IMR-90 (cell line): ENCODE measurements around the gene ACTMAP. TPM values are rescaled to one million over a fixed set of nuclear protein-coding genes. Genes with fewer than 3 reads are reported as not detected.

Experiments
- ATAC-seq: fragments of 200-7000 bp; cut with Tn5 transposase; 2 replicates; pipeline ENCODE4 v1.9.1; 2020; ENCODE audit warnings: low read depth, mild to moderate bottlenecking, moderate library complexity
- BruUV-seq: library from RNA; stranded (reverse); fragments of 400-500 nt; replicated peaks from 2 replicates; lab custom pipeline; 2021; lab: Mats Ljungman, UMichigan
- CTCF ChIA-PET: fragments of 300-600 bp; formaldehyde crosslinking; extraction: SDS; loops from one replicate; lab custom pipeline; 2021; ENCODE audit warnings: antibody characterized with exemption; lab: Yijun Ruan, JAX
- POLR2A ChIA-PET: fragments of 300-600 bp; sonication (Branson Sonifier 250); formaldehyde crosslinking; loops from one replicate; lab custom pipeline; 2022; ENCODE audit warnings: antibody characterized with exemption; ENCODE audit not compliant: unreplicated experiment; lab: Charles Lee
- DNase-seq: peaks from one replicate; pipeline ENCODE4 v3.0.0; 2013
- H2AFZ ChIP-seq: replicated peaks from 2 replicates; pipeline ENCODE3; 2013; ENCODE audit warnings: low read length, mild to moderate bottlenecking; ENCODE audit not compliant: poor library complexity
- H2AK5ac ChIP-seq: 2 replicates; pipeline ENCODE4 v1.6.1; 2013; ENCODE audit warnings: low read depth, low read length, inconsistent platforms
- H2AK9ac ChIP-seq: replicated peaks from 2 replicates; pipeline ENCODE3; 2013; ENCODE audit warnings: mild to moderate bottlenecking, low read depth, low read length, moderate library complexity; ENCODE audit not compliant: poor library complexity
- H2BK120ac ChIP-seq: 2 replicates; pipeline ENCODE4 v1.6.1; 2013; ENCODE audit warnings: low read depth, low read length, inconsistent platforms
- H2BK15ac ChIP-seq: 3 replicates; pipeline ENCODE4 v1.6.1; 2013; ENCODE audit warnings: low read depth, low read length, inconsistent platforms
- H2BK20ac ChIP-seq: 2 replicates; pipeline ENCODE4 v1.6.1; 2013; ENCODE audit warnings: low read depth, mild to moderate bottlenecking, inconsistent platforms, low read length, moderate library complexity
- H2BK5ac ChIP-seq: 2 replicates; pipeline ENCODE4 v1.6.1; 2013; ENCODE audit warnings: mild to moderate bottlenecking, low read depth, low read length, inconsistent platforms; ENCODE audit not compliant: poor library complexity, severe bottlenecking
- H3K14ac ChIP-seq: replicated peaks from 2 replicates; pipeline ENCODE4 v1.6.1; 2013; ENCODE audit warnings: low read depth, low read length, inconsistent platforms
- H3K18ac ChIP-seq: 2 replicates; pipeline ENCODE4 v1.6.1; 2013; ENCODE audit warnings: low read depth, low read length, control low read depth
- H3K23ac ChIP-seq: 2 replicates; pipeline ENCODE4 v1.6.1; 2013; ENCODE audit warnings: low read depth, low read length, inconsistent platforms
- H3K27ac ChIP-seq: 2 replicates; pipeline ENCODE4 v1.5.1; 2013; ENCODE audit warnings: mild to moderate bottlenecking, control low read depth, low read length; ENCODE audit not compliant: insufficient read depth
- H3K27me3 ChIP-seq: 2 replicates; pipeline ENCODE4 v1.6.1; 2013; ENCODE audit warnings: low read length; ENCODE audit not compliant: control insufficient read depth, insufficient read depth
- H3K36me3 ChIP-seq: 2 replicates; pipeline ENCODE4 v1.6.1; 2013; ENCODE audit warnings: low read length, mixed read lengths; ENCODE audit not compliant: control insufficient read depth, insufficient read depth
- H3K4ac ChIP-seq: 2 replicates; pipeline ENCODE4 v1.6.1; 2013; ENCODE audit warnings: low read depth, low read length, inconsistent platforms
- H3K4me1 ChIP-seq: 2 replicates; pipeline ENCODE4 v1.6.1; 2013; ENCODE audit warnings: low read length, mixed read lengths; ENCODE audit not compliant: control insufficient read depth, insufficient read depth
- H3K4me2 ChIP-seq: 2 replicates; pipeline ENCODE4 v1.6.1; 2013; ENCODE audit warnings: low read depth, mild to moderate bottlenecking, control low read depth, low read length, moderate library complexity
- H3K4me3 ChIP-seq: 2 replicates; pipeline ENCODE4 v1.5.1; 2013; ENCODE audit warnings: low read depth, mild to moderate bottlenecking, control low read depth, low read length, moderate library complexity; ENCODE audit not compliant: insufficient read depth
- H3K56ac ChIP-seq: 2 replicates; pipeline ENCODE4 v1.6.1; 2013; ENCODE audit warnings: low read length, inconsistent platforms; ENCODE audit not compliant: insufficient read depth; ENCODE audit errors: extremely low read depth
- H3K79me1 ChIP-seq, 2 experiments: 2 replicates each; pipeline ENCODE4 v1.6.1; 2013; ENCODE audit warnings: low read length in 2 of 2, inconsistent platforms in 1 of 2, low read depth in 1 of 2
- H3K9ac ChIP-seq: 2 replicates; pipeline ENCODE4 v1.6.1; 2013; ENCODE audit warnings: low read depth, low read length, control low read depth
- H3K9me1 ChIP-seq: 2 replicates; pipeline ENCODE4 v1.6.1; 2013; ENCODE audit warnings: low read length, inconsistent platforms; ENCODE audit not compliant: insufficient read depth
- H3K9me3 ChIP-seq: 2 replicates; pipeline ENCODE4 v1.6.1; 2013; ENCODE audit warnings: low read length; ENCODE audit not compliant: control insufficient read depth, insufficient read depth
- H4K20me1 ChIP-seq: 2 replicates; pipeline ENCODE4 v1.6.1; 2013; ENCODE audit warnings: low read length, inconsistent platforms; ENCODE audit not compliant: insufficient read depth
- H4K5ac ChIP-seq: 2 replicates; pipeline ENCODE4 v1.6.1; 2013; ENCODE audit warnings: mild to moderate bottlenecking, low read depth, low read length, control low read depth
- H4K8ac ChIP-seq, 2 experiments: 2 replicates each; pipeline ENCODE4 v1.6.1; 2013; ENCODE audit warnings: low read depth in 2 of 2, low read length in 2 of 2, control low read depth in 1 of 2, inconsistent platforms in 1 of 2
- H4K91ac ChIP-seq: 2 replicates; pipeline ENCODE4 v1.6.1; 2013; ENCODE audit warnings: low read depth, low read length, inconsistent platforms; ENCODE audit not compliant: insufficient read depth
- BHLHE40 ChIP-seq: fragments of 150-350 bp; IDR thresholded peaks from 2 replicates; pipeline ENCODE4 v1.6.1; 2016; ENCODE audit warnings: mild to moderate bottlenecking, low read depth, low read length
- CEBPB ChIP-seq: IDR thresholded peaks from 2 replicates; pipeline ENCODE4 v1.6.1; 2012; ENCODE audit warnings: low read depth, low read length, improper control_type of control experiment
- CHD1 ChIP-seq: IDR thresholded peaks from 2 replicates; pipeline ENCODE4 v1.6.1; 2012; ENCODE audit warnings: low read depth, low read length, improper control_type of control experiment
- FOS ChIP-seq: fragments of 150-350 bp; IDR thresholded peaks from 2 replicates; pipeline ENCODE4 v1.6.1; 2016; ENCODE audit warnings: low read depth, low read length
- MAFK ChIP-seq: IDR thresholded peaks from 2 replicates; pipeline ENCODE4 v1.6.1; 2012; ENCODE audit warnings: low read depth, low read length, improper control_type of control experiment
- MAZ ChIP-seq: IDR thresholded peaks from 2 replicates; pipeline ENCODE4 v1.6.1; 2012; ENCODE audit warnings: low read depth, mild to moderate bottlenecking, low read length, improper control_type of control experiment, moderate library complexity, borderline replicate concordance
- MXI1 ChIP-seq: IDR thresholded peaks from 2 replicates; pipeline ENCODE4 v1.6.1; 2012; ENCODE audit warnings: low read depth, mild to moderate bottlenecking, low read length, moderate library complexity, borderline replicate concordance
- NFE2L2 ChIP-seq: fragments of 150-350 bp; IDR thresholded peaks from 2 replicates; pipeline ENCODE4 v1.6.1; 2016; ENCODE audit warnings: low read depth, mild to moderate bottlenecking, low read length
- POLR2A ChIP-seq: IDR thresholded peaks from 2 replicates; pipeline ENCODE4 v1.6.1; 2012; ENCODE audit warnings: mild to moderate bottlenecking, low read depth, low read length
- RAD21 ChIP-seq: IDR thresholded peaks from 2 replicates; pipeline ENCODE4 v1.6.1; 2012; ENCODE audit warnings: low read length, improper control_type of control experiment
- RCOR1 ChIP-seq: IDR thresholded peaks from 2 replicates; pipeline ENCODE4 v1.6.1; 2012; ENCODE audit warnings: mild to moderate bottlenecking, low read length, improper control_type of control experiment; ENCODE audit not compliant: insufficient replicate concordance
- RFX5 ChIP-seq: IDR thresholded peaks from 2 replicates; pipeline ENCODE4 v1.8.0; 2012; ENCODE audit warnings: low read depth, mild to moderate bottlenecking, low read length, moderate library complexity
- SMC3 ChIP-seq: fragments of 150-350 bp; IDR thresholded peaks from 2 replicates; pipeline ENCODE4 v1.6.1; 2016; ENCODE audit warnings: low read depth, mild to moderate bottlenecking, antibody characterized with exemption, low read length, moderate library complexity
- WGBS, 2 experiments: methylation state at CpG; one replicate each; pipeline versions ENCODE4 v1.1.5 to v1.1.7; 2013; ENCODE audit warnings: missing lambda C conversion rate in 2 of 2; ENCODE audit not compliant: insufficient read length in 1 of 2; ENCODE audit errors: extremely low coverage in 2 of 2; 5-methylcytosine and 5-hydroxymethylcytosine counted together
- dilution Hi-C: fragments of 300-500 bp; cut with HindIII; formaldehyde crosslinking; loops from one replicate; pipeline ENCODE4 v1.14.3; 2018; ENCODE audit warnings: low sequenced_read_pairs; ENCODE audit not compliant: unreplicated experiment
- in situ Hi-C: fragments of 300-500 bp; cut with MboI; formaldehyde crosslinking; loops from 3 replicates; pipeline ENCODE4 v1.14.3; 2019; ENCODE audit warnings: low sequenced_read_pairs, inconsistent platforms, mixed read lengths
- intact Hi-C: fragments of 100-400 bp; cut with micrococcal nuclease; formaldehyde crosslinking; loops from 2 replicates; pipeline ENCODE4 v1.10.0; 2022
- polyA plus RNA-seq, 3 experiments: library from polyadenylated mRNA; depleted of rRNA; stranded (reverse); fragments of >200 nt; gene quantifications; 2 replicates each; pipeline ENCODE4 v1.2.3, GENCODE V29; 2012; ENCODE audit warnings: low replicate concordance in 1 of 3
- total RNA-seq: library from RNA; depleted of rRNA; stranded (reverse); fragments of >200 nt; gene quantifications from 2 replicates; pipeline ENCODE4 v1.2.3, GENCODE V29; 2012
- TF ChIP-seq, protein P1 (sequence below): fragments of 150-350 bp; IDR thresholded peaks from 2 replicates; pipeline ENCODE4 v1.6.1; 2016; ENCODE audit warnings: low read depth, mild to moderate bottlenecking, low read length, moderate library complexity, borderline replicate concordance
- TF ChIP-seq, protein P2 (sequence below): conservative IDR thresholded peaks from 2 replicates; pipeline ENCODE4 v1.5.1; 2012; ENCODE audit warnings: mild to moderate bottlenecking, low read depth, low read length, improper control_type of control experiment
- TF ChIP-seq, protein P3 (sequence below): fragments of 150-350 bp; IDR thresholded peaks from 2 replicates; pipeline ENCODE4 v1.6.1; 2017; ENCODE audit warnings: mild to moderate bottlenecking, antibody characterized with exemption, low read length, low read depth

The ACTMAP gene
- total and polyA plus RNA-seq, 2 of the 4 experiments (the other 2 are of a cell fraction), result 0.54 to 5.4 TPM

DNA sequence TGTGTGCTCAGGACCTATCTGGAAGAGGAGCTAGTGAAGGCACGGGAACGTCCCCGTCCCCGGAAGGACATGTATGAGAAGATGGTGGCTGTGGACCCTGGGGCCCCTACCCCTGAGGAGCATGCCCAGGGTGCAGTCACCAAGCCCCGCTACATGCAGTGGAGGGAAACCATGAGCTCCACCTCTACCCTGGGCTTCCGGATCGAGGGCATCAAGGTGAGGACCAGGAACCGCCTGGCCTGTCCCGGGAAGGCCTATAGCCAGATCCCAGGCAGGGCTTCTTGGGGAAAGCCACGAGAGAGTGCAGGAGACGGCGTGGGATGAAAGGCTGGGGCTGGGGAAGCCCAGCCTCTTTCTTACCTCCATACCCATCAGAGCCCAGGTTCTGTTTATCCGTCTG lies 17.1 kb downstream of the ACTMAP start:
- Histone ChIP-seq H3K4me3 (no peak overlapping the region), H4K8ac (no peak overlapping the region), H2AK5ac (no peak overlapping the region), H3K14ac (no peak overlapping the region), H3K23ac (no peak overlapping the region), H3K4me2 (no peak overlapping the region), H2AK9ac (no peak overlapping the region), H3K56ac (no peak overlapping the region), H3K79me1 (0 out of 4 replicates have a peak, but pooled peaks cover 0 to 4% of the 10 kb centered on the region in 2 experiments), H2BK5ac (no peak overlapping the region), H3K9ac (no peak overlapping the region), H2BK15ac (no peak overlapping the region), H3K36me3 (peaks cover 67% of the 10 kb centered on the region), H3K27me3 (no peaks in the 10 kb centered on the region), H4K91ac (no peak overlapping the region), H2BK120ac (no peak overlapping the region), H3K27ac (no peak overlapping the region), H2BK20ac (no peak overlapping the region), H3K4me1 (no peaks in the 10 kb centered on the region), H2AFZ (no peak overlapping the region), H3K9me3 (no peaks in the 10 kb centered on the region), H3K9me1 (no peaks in the 10 kb centered on the region), H4K5ac (no peak overlapping the region), H3K18ac (no peak overlapping the region), H4K20me1 (no peaks in the 10 kb centered on the region), H3K4ac (no peak overlapping the region)
- in situ Hi-C loops (no loop called here), intact Hi-C loops (no loop called here), dilution Hi-C loops (no loop called here)
- ChIA-PET POLR2A (no interaction called here), CTCF (interaction anchor here (0.5 kb wide), 1 partner anchor 20 kb away, joined by 3 read pairs; no protein-coding TSS in a partner anchor)
- no TSS peak for BruUV-seq
- TF ChIP-seq RAD21 (no peak), FOS (no peak), NFE2L2 (no peak), BHLHE40 (no peak), MAFK (no peak), RFX5 (no peak), POLR2A (no peak), CHD1 (no peak), RCOR1 (no peak), CEBPB (no peak), MAZ (no peak), MXI1 (no peak), SMC3 (no peak)
- TF ChIP-seq, protein P1, sequence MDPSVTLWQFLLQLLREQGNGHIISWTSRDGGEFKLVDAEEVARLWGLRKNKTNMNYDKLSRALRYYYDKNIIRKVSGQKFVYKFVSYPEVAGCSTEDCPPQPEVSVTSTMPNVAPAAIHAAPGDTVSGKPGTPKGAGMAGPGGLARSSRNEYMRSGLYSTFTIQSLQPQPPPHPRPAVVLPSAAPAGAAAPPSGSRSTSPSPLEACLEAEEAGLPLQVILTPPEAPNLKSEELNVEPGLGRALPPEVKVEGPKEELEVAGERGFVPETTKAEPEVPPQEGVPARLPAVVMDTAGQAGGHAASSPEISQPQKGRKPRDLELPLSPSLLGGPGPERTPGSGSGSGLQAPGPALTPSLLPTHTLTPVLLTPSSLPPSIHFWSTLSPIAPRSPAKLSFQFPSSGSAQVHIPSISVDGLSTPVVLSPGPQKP, result no peak
- TF ChIP-seq, protein P2, sequence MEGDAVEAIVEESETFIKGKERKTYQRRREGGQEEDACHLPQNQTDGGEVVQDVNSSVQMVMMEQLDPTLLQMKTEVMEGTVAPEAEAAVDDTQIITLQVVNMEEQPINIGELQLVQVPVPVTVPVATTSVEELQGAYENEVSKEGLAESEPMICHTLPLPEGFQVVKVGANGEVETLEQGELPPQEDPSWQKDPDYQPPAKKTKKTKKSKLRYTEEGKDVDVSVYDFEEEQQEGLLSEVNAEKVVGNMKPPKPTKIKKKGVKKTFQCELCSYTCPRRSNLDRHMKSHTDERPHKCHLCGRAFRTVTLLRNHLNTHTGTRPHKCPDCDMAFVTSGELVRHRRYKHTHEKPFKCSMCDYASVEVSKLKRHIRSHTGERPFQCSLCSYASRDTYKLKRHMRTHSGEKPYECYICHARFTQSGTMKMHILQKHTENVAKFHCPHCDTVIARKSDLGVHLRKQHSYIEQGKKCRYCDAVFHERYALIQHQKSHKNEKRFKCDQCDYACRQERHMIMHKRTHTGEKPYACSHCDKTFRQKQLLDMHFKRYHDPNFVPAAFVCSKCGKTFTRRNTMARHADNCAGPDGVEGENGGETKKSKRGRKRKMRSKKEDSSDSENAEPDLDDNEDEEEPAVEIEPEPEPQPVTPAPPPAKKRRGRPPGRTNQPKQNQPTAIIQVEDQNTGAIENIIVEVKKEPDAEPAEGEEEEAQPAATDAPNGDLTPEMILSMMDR, result no peak
- TF ChIP-seq, protein P3, sequence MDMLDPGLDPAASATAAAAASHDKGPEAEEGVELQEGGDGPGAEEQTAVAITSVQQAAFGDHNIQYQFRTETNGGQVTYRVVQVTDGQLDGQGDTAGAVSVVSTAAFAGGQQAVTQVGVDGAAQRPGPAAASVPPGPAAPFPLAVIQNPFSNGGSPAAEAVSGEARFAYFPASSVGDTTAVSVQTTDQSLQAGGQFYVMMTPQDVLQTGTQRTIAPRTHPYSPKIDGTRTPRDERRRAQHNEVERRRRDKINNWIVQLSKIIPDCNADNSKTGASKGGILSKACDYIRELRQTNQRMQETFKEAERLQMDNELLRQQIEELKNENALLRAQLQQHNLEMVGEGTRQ, result no peak
- ATAC-seq, result no peak
- no peak for DNase-seq
- WGBS, 2 experiments, result 86% methylated on average over 1 of the region's 13 CpGs; no CpG with 5 or more reads in 1 of the 2 experiments
